SU-DHL-6 (cell line): Measurements from ENCODE around the gene ART5.

Experiments used
- CTCF ChIP-seq: fragments of 200-600 bp; sonication (generic); IDR thresholded peaks from one replicate; pipeline ENCODE4 v1.5.1; 2017; ENCODE audit warnings: antibody characterized with exemption, mild to moderate bottlenecking, low read length, moderate library complexity; ENCODE audit not compliant: insufficient read depth, poor library complexity, severe bottlenecking
- EZH2phosphoT487 ChIP-seq: fragments of 200-600 bp; sonication (generic), shearing (Covaris generic); conservative IDR thresholded peaks from 2 replicates; pipeline ENCODE4 v1.6.1; 2018; ENCODE audit warnings: mild to moderate bottlenecking, antibody characterized with exemption, low read length, moderate library complexity, mixed read lengths

- TF ChIP-seq CTCF (no peak), EZH2phosphoT487 (no peak)
Observed at GRCh38 chr11:3617990-3618389, 23.8 kb downstream of the ART5 start.
